RWPE2 (cell line): ENCODE results near the gene FCRLB.
"Not testable (repeated sequence)": the region's sequence is repeated elsewhere in the genome, so short reads cannot be mapped to it uniquely, and the experiment has no call there.

ENCODE experiments used
- ATAC-seq: fragments of 200-7000 bp; cut with Tn5 transposase; 3 replicates; pipeline ENCODE4 v1.9.1; 2021; ENCODE audit warnings: low read depth
- DNase-seq: peaks from one replicate; pipeline ENCODE4 v3.0.0-alpha.2; 2020; ENCODE audit warnings: low spot score
- H3K27ac ChIP-seq: fragments of 450-650 bp; 2 replicates; pipeline ENCODE4 v1.5.1; 2017; ENCODE audit warnings: mild to moderate bottlenecking; ENCODE audit not compliant: poor library complexity, severe bottlenecking
- H3K27me3 ChIP-seq: fragments of 250-450 bp; sonication (Bioruptor Pico); 2 replicates; pipeline ENCODE4 v1.5.1; 2021; ENCODE audit warnings: mild to moderate bottlenecking, moderate library complexity; ENCODE audit not compliant: insufficient read depth, poor library complexity, severe bottlenecking
- H3K36me3 ChIP-seq: fragments of 250-450 bp; sonication (Bioruptor Pico); 2 replicates; pipeline ENCODE4 v1.5.1; 2020; ENCODE audit warnings: low read depth, mild to moderate bottlenecking, moderate library complexity
- H3K4me1 ChIP-seq: fragments of 250-450 bp; sonication (Bioruptor Pico); 2 replicates; pipeline ENCODE4 v1.5.1; 2021; ENCODE audit warnings: mild to moderate bottlenecking, moderate library complexity; ENCODE audit not compliant: insufficient read depth, poor library complexity, severe bottlenecking
- H3K4me3 ChIP-seq: fragments of 250-450 bp; sonication (Bioruptor Pico); 2 replicates; pipeline ENCODE4 v1.5.1; 2021; ENCODE audit warnings: mild to moderate bottlenecking, moderate library complexity; ENCODE audit not compliant: severe bottlenecking
- H3K9me3 ChIP-seq: fragments of 250-450 bp; sonication (Bioruptor Pico); 2 replicates; pipeline ENCODE4 v1.5.1; 2021; ENCODE audit warnings: mild to moderate bottlenecking, moderate library complexity; ENCODE audit not compliant: severe bottlenecking
- CTCF ChIP-seq: fragments of 450-650 bp; IDR thresholded peaks from one replicate; pipeline ENCODE4 v1.5.1; 2017; ENCODE audit warnings: mild to moderate bottlenecking, moderate library complexity; ENCODE audit not compliant: poor library complexity, severe bottlenecking

FCRLB gene

GRCh38 chr1:161721738-161722343, 497 bp downstream of the FCRLB start:
- Histone ChIP-seq H3K4me1 (peaks cover 13% of the 10 kb centered on the region), H3K27ac (peak overlapping the region; percentile 49), H3K36me3 (no peaks in the 10 kb centered on the region), H3K4me3 (no peak overlapping the region), H3K9me3 (no peaks in the 10 kb centered on the region), H3K27me3 (no peaks in the 10 kb centered on the region)
- DNase-seq (no peak), ATAC-seq (peak; percentile 52; the same call in 2 of the 3 replicates)
- TF ChIP-seq CTCF = no peak

- Histone ChIP-seq H3K9me3 (no peaks in the 10 kb centered on the region), H3K27me3 (no peaks in the 10 kb centered on the region), H3K4me1 (peaks cover 13% of the 10 kb centered on the region), H3K4me3 (no peak overlapping the region), H3K27ac (peak overlapping the region; percentile 49), H3K36me3 (no peaks in the 10 kb centered on the region)
- no peak for TF ChIP-seq CTCF
- no peak for ATAC-seq
- DNase-seq = no peak
These were observed 1.1 kb downstream of the FCRLB start for GRCh38 chr1:161722406-161722805.

GRCh38 chr1:161723459-161724141, 2.3 kb downstream of the FCRLB start:
- H3K4me1 ChIP-seq = peaks cover 13% of the 10 kb centered on the region
- H3K27me3 ChIP-seq = no peaks in the 10 kb centered on the region
- no peaks in the 10 kb centered on the region for H3K9me3 ChIP-seq
- H3K4me3 ChIP-seq = no peak overlapping the region
- no peak for ATAC-seq
- no peak overlapping the region for H3K27ac ChIP-seq
- TF ChIP-seq CTCF = no peak
- no peak for DNase-seq
- no peaks in the 10 kb centered on the region for H3K36me3 ChIP-seq

- not testable (repeated sequence) for ATAC-seq
- peak overlapping the region; percentile 92 for H3K27ac ChIP-seq
These were observed 4.0 kb downstream of the FCRLB start for GRCh38 chr1:161725258-161725907.

GRCh38 chr1:161725908-161726472, 4.6 kb downstream of the FCRLB start:
- TF ChIP-seq CTCF = peak; percentile 6
- Histone ChIP-seq H3K4me3 (peak overlapping the region; percentile 86), H3K4me1 (peaks cover 26% of the 10 kb centered on the region), H3K36me3 (no peaks in the 10 kb centered on the region), H3K27ac (peak overlapping the region; percentile 92), H3K9me3 (no peaks in the 10 kb centered on the region), H3K27me3 (no peaks in the 10 kb centered on the region)
- ATAC-seq (peak; percentile 40), DNase-seq (peak; percentile 62)

More at GRCh38 chr1:161725258-161725907, 4.0 kb downstream of the FCRLB start:
- H3K27me3 ChIP-seq, H3K36me3 ChIP-seq, DNase-seq, H3K9me3 ChIP-seq: not testable (repeated sequence)
- Histone ChIP-seq H3K4me3 (peak overlapping the region; percentile 86), H3K4me1 (peaks cover 20% of the 10 kb centered on the region)
